PFSK-1 (cell line): Measurements from ENCODE around the gene PRC1.

Experiments used
- FOXP2 ChIP-seq: optimal IDR thresholded peaks from 2 replicates; pipeline ENCODE3; 2011; ENCODE audit warnings: borderline replicate concordance, control low read depth, inconsistent platforms; ENCODE audit not compliant: insufficient read depth; ENCODE audit errors: extremely low read length, extremely low read depth
- POLR2AphosphoS5 ChIP-seq: IDR thresholded peaks from 2 replicates; pipeline ENCODE4 v1.6.1; 2012; ENCODE audit warnings: low read depth, mild to moderate bottlenecking, control low read depth, low read length, moderate library complexity
- SIN3A ChIP-seq: IDR thresholded peaks from 2 replicates; pipeline ENCODE4 v1.6.1; 2012; ENCODE audit warnings: mild to moderate bottlenecking, low read length, moderate library complexity, borderline replicate concordance; ENCODE audit not compliant: insufficient read depth
- TAF1 ChIP-seq: IDR thresholded peaks from 2 replicates; pipeline ENCODE4 v1.6.1; 2012; ENCODE audit warnings: low read length, control low read depth, borderline replicate concordance; ENCODE audit not compliant: insufficient read depth
- TF ChIP-seq, protein P1 (sequence below), 2 experiments: IDR thresholded peaks; 2 replicates each; pipeline versions ENCODE4 v1.6.1 to v1.8.0; 2011 to 2012; ENCODE audit warnings: low read depth in 2 of 2, low read length in 2 of 2, control low read depth in 1 of 2, inconsistent platforms in 1 of 2, mild to moderate bottlenecking in 1 of 2, moderate library complexity in 1 of 2; ENCODE audit not compliant: insufficient read depth in 1 of 2

DNA sequence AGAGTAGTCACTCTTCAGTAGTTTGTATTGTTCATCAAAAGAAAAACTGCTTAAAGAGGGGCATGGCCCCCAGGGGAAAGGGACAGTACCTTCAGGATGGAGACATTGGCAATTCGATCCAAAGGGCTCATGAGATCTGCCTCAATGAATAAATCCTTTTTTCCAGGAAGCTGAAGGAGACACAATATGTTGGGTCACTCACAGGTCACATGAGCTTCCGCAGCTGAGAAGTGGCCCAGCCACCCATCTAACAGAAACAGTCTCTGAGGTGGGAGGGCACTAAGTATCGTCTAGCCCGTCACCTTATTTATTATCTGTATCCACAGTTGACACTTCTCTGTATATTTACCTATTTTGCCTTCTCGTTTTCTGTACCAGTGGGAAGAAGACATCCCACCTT is 23.4 kb upstream of the PRC1 start:
- no peak for TF ChIP-seq POLR2AphosphoS5
- TF ChIP-seq, protein P1, sequence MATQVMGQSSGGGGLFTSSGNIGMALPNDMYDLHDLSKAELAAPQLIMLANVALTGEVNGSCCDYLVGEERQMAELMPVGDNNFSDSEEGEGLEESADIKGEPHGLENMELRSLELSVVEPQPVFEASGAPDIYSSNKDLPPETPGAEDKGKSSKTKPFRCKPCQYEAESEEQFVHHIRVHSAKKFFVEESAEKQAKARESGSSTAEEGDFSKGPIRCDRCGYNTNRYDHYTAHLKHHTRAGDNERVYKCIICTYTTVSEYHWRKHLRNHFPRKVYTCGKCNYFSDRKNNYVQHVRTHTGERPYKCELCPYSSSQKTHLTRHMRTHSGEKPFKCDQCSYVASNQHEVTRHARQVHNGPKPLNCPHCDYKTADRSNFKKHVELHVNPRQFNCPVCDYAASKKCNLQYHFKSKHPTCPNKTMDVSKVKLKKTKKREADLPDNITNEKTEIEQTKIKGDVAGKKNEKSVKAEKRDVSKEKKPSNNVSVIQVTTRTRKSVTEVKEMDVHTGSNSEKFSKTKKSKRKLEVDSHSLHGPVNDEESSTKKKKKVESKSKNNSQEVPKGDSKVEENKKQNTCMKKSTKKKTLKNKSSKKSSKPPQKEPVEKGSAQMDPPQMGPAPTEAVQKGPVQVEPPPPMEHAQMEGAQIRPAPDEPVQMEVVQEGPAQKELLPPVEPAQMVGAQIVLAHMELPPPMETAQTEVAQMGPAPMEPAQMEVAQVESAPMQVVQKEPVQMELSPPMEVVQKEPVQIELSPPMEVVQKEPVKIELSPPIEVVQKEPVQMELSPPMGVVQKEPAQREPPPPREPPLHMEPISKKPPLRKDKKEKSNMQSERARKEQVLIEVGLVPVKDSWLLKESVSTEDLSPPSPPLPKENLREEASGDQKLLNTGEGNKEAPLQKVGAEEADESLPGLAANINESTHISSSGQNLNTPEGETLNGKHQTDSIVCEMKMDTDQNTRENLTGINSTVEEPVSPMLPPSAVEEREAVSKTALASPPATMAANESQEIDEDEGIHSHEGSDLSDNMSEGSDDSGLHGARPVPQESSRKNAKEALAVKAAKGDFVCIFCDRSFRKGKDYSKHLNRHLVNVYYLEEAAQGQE (IDR thresholded peaks at IDR 0.05; ENCODE audit: insufficient read depth in 1 of 2, low read depth in 2 of 2, low read length in 2 of 2) = no peak
- TF ChIP-seq FOXP2 = no peak
- TF ChIP-seq TAF1 = no peak
- TF ChIP-seq SIN3A = no peak
